AG04450 (cell line): ENCODE measurements around the gene SPR. TPM values are rescaled to one million over a fixed set of nuclear protein-coding genes. Genes with fewer than 3 reads are reported as not detected.

Experiments used
- CTCF ChIA-PET: fragments of 300-600, 350-600 bp; formaldehyde crosslinking; extraction: SDS; loops from one replicate; lab custom pipeline; 2022; ENCODE audit warnings: antibody characterized with exemption, inconsistent platforms; lab: Charles Lee
- POLR2A ChIA-PET: fragments of 350-600 bp; formaldehyde crosslinking; extraction: SDS; loops from one replicate; lab custom pipeline; 2021; ENCODE audit warnings: antibody characterized with exemption, inconsistent platforms; lab: Yijun Ruan, JAX
- DNase-seq: peaks from one replicate; pipeline ENCODE4 v3.0.0-alpha.2; 2011; ENCODE audit warnings: low read depth, low spot score
- H3K27ac ChIP-seq: one replicate; pipeline ENCODE4 v1.5.1; 2012; ENCODE audit warnings: low read depth, low read length, control low read depth
- H3K27me3 ChIP-seq: one replicate; pipeline ENCODE4 v1.6.0; 2012; ENCODE audit warnings: low read length; ENCODE audit not compliant: control insufficient read depth, insufficient read depth
- H3K4me3 ChIP-seq: 2 replicates; pipeline ENCODE4 v1.5.1; 2011; ENCODE audit warnings: mild to moderate bottlenecking, low read depth, low read length, control low read depth
- H3K9me3 ChIP-seq: 2 replicates; pipeline ENCODE4 v1.5.1; 2012; ENCODE audit warnings: low read length; ENCODE audit not compliant: control insufficient read depth, insufficient read depth
- polyA plus RNA-seq: library from polyadenylated mRNA; depleted of rRNA; stranded (reverse); fragments of >200 nt; gene quantifications from 2 replicates; pipeline ENCODE4 v1.2.3, GENCODE V29; 2011
- TF ChIP-seq, protein P1 (sequence below): IDR thresholded peaks from 2 replicates; pipeline ENCODE4 v1.5.1; 2011; ENCODE audit warnings: low read depth, low read length, control low read depth, inconsistent platforms

SPR gene
- polyA plus RNA-seq, 1 experiment: 17.5 TPM

DNA sequence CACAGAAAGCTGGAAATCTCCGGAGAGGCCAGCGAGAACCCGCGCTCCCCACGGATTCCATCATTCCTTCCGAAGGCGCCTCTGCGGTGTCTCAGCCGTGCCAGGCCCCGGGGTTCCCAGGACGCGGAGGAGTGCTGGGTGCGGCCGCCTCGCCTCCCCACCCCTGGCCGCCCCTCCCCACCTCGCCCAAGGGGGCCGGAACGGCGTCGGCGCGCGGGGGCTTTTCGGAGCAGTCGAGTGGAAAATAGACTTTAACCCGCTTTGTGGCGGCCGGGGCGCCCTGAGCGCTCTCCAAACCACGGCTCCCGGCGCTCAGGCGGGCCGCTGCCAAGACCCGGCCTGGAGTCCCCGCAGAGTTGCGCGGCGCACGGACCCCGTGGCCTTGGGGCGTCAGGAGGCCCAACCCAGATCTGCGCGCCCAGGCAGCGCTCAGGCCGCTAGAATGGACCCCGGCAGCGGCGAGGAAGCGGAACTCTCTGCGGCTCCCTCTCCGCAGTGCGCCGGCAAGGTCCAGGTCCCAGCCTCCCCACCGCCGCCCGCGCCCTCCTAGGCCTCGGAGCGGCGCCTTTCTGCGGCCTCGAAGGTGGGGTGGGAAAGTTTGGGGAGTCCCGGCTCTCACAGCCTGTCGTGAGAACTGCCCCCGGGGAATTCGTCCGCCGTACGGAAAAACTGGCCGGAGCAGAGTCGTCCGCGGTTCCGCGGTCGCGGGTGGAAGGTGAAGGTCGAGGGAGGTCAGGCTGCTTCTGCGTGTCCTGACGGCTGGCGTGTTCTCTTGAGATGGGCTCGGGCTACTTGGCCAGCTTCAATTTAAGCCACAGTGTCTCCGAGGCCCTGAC, 28.9 kb downstream of the SPR start:
- Histone ChIP-seq H3K4me3 (no peak overlapping the region), H3K27ac (no peak overlapping the region), H3K27me3 (peaks cover 90% of the 10 kb centered on the region), H3K9me3 (peaks cover 9% of the 10 kb centered on the region; the same call in 1 of the 2 replicates)
- no peak for DNase-seq
- TF ChIP-seq, protein P1, sequence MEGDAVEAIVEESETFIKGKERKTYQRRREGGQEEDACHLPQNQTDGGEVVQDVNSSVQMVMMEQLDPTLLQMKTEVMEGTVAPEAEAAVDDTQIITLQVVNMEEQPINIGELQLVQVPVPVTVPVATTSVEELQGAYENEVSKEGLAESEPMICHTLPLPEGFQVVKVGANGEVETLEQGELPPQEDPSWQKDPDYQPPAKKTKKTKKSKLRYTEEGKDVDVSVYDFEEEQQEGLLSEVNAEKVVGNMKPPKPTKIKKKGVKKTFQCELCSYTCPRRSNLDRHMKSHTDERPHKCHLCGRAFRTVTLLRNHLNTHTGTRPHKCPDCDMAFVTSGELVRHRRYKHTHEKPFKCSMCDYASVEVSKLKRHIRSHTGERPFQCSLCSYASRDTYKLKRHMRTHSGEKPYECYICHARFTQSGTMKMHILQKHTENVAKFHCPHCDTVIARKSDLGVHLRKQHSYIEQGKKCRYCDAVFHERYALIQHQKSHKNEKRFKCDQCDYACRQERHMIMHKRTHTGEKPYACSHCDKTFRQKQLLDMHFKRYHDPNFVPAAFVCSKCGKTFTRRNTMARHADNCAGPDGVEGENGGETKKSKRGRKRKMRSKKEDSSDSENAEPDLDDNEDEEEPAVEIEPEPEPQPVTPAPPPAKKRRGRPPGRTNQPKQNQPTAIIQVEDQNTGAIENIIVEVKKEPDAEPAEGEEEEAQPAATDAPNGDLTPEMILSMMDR: no peak
- ChIA-PET POLR2A (no interaction called here), CTCF (interaction anchor here (1.6 to 2.7 kb wide), 2 partner anchors 23 kb away, joined by 6 to 9 read pairs; no protein-coding TSS in a partner anchor)

DNA sequence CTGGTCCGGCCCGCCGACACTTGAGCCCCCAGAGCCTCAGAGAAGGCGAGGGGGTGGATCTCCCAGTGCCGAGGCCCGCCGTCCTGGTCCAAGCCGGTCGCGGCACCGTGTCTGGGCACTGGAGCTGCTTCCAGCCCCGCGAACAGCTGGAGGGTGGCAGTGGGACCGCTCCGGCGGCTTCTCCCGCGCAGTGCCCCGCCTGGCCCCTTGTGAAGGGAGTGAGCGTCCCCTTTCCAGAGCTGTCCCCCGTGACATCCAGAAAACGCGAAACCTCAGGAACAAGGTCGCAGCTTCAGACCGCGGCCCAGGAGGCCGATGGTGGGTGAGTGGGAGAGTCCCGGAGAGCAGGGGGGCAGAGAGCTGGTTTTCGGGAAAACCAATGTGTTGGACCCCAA, 29.5 kb downstream of the SPR start:
- no peak for DNase-seq
- Histone ChIP-seq H3K27me3 (peaks cover 90% of the 10 kb centered on the region), H3K4me3 (no peak overlapping the region), H3K9me3 (peaks cover 9% of the 10 kb centered on the region; the same call in 1 of the 2 replicates), H3K27ac (no peak overlapping the region)
- TF ChIP-seq, protein P1: no peak
- POLR2A ChIA-PET: no interaction called here
- CTCF ChIA-PET: interaction anchor here (1.6 kb wide), 1 partner anchor 24 kb away, joined by 6 read pairs; no protein-coding TSS in a partner anchor

DNA sequence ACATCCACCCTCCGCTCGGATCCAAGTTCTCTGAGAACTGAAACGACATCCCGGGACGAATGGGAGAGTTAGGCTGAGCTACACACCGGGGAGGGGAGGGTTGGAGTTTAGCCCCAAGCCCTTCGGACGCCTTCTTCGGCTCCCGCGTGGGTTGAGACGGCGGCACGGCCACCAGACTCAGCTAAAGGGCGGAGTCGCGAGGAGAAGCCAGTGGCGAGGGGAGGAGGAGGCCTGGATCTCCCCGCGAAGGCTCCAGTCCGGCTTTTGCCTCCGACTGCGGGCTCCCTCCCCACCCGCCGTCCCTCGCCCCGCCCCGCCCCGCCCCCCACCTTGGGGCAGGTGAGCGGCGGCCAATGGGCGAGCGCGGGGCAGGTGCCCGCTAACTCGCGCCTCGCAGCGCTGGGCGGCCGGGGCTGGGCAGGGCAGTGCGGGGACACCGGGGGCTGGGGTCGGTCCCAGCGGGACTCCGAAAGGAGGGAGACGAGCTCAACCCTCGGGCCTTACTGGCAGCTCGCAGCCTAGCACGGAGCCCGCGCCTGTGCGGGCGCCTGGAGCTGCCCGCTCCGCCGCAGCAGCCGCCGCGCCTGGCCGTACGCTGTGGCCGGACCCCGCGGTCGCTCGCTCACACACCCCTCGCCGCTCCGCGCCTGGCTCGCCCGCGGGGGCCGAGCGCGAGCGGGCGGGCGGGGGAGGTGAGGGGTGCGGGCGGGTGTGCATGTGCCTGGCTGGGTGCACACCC, 30.1 kb downstream of the SPR start, which contains the start of gene EMX1:
EMX1 (plus strand) TSS at position 382 of the 739 bp plus-strand sequence; CDS start at position 716, 334 bp downstream.
- Histone ChIP-seq H3K27me3 (peaks cover 90% of the 10 kb centered on the region), H3K27ac (no peak within 1 kb of the TSS), H3K4me3 (no peak within 1 kb of the TSS), H3K9me3 (peaks cover 9% of the 10 kb centered on the region; the same call in 1 of the 2 replicates)
- ChIA-PET CTCF (interaction anchor here (1.6 kb wide), 1 partner anchor 24 kb away, joined by 6 read pairs; no protein-coding TSS in a partner anchor), POLR2A (no interaction called here)
- TF ChIP-seq, protein P1: no peak
- no peak for DNase-seq

DNA sequence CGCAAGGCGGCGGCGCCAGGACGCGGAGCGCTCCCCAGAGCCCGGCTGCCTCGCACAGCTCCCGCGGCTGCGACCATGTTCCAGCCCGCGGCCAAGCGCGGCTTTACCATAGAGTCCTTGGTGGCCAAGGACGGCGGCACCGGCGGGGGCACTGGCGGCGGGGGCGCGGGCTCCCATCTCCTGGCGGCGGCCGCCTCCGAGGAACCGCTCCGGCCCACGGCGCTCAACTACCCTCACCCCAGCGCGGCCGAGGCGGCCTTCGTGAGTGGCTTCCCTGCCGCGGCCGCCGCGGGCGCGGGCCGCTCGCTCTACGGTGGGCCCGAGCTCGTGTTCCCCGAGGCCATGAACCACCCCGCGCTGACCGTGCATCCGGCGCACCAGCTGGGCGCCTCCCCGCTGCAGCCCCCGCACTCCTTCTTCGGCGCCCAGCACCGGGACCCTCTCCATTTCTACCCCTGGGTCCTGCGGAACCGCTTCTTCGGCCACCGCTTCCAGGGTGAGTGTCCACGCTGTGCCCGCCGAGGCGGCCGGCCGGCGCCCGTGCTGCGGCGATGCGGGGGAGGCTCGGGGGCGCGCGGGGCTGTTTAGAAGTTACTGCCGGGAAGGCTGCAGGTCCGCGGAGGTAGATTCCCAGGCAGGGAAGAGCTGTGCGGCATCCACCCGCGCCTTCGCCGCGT, 30.8 kb downstream of the SPR start:
- no peak overlapping the region for H3K27ac ChIP-seq
- ChIA-PET POLR2A (no interaction called here), CTCF (interaction anchor here (0.7 kb wide), 1 partner anchor 56 kb away, joined by 3 read pairs; no protein-coding TSS in a partner anchor)
- TF ChIP-seq, protein P1: no peak
- peaks cover 92% of the 10 kb centered on the region for H3K27me3 ChIP-seq
- no peak overlapping the region for H3K4me3 ChIP-seq
- DNase-seq: no peak
- H3K9me3 ChIP-seq: peaks cover 12% of the 10 kb centered on the region
